Ishikawa (cell line): ENCODE measurements around the gene PSMB5.

ENCODE experiments used
- CEBPB ChIP-seq: IDR thresholded peaks from 2 replicates; pipeline ENCODE4 v1.6.1; 2012
- CREB1 ChIP-seq: IDR thresholded peaks from 2 replicates; pipeline ENCODE4 v1.6.1; 2012; ENCODE audit warnings: low read depth
- EGR1 ChIP-seq: IDR thresholded peaks from 2 replicates; pipeline ENCODE4 v1.6.1; 2012
- EP300 ChIP-seq: IDR thresholded peaks from 2 replicates; pipeline ENCODE4 v1.6.1; 2012; ENCODE audit warnings: borderline replicate concordance
- FOXM1 ChIP-seq: IDR thresholded peaks from 2 replicates; pipeline ENCODE4 v1.6.1; 2012; ENCODE audit warnings: low read depth, borderline replicate concordance
- RAD21 ChIP-seq: IDR thresholded peaks from 2 replicates; pipeline ENCODE4 v1.6.1; 2012; ENCODE audit warnings: low read depth
- TAF1 ChIP-seq: IDR thresholded peaks from 2 replicates; pipeline ENCODE4 v1.6.1; 2012; ENCODE audit warnings: low read depth, mild to moderate bottlenecking
- TEAD4 ChIP-seq: IDR thresholded peaks from 2 replicates; pipeline ENCODE4 v1.6.1; 2012
- YY1 ChIP-seq: IDR thresholded peaks from 2 replicates; pipeline ENCODE4 v1.6.1; 2012; ENCODE audit warnings: low read depth
- ZBTB7A ChIP-seq: IDR thresholded peaks from 2 replicates; pipeline ENCODE4 v1.6.1; 2012; ENCODE audit warnings: low read depth
- TF ChIP-seq, protein P1 (sequence below): IDR thresholded peaks from 2 replicates; pipeline ENCODE4 v1.6.1; 2012; ENCODE audit warnings: low read depth, mild to moderate bottlenecking
- TF ChIP-seq, protein P2 (sequence below): IDR thresholded peaks from 2 replicates; pipeline ENCODE4 v1.6.1; 2012
- TF ChIP-seq, protein P3 (sequence below): IDR thresholded peaks from 2 replicates; pipeline ENCODE4 v1.6.1; 2012

DNA sequence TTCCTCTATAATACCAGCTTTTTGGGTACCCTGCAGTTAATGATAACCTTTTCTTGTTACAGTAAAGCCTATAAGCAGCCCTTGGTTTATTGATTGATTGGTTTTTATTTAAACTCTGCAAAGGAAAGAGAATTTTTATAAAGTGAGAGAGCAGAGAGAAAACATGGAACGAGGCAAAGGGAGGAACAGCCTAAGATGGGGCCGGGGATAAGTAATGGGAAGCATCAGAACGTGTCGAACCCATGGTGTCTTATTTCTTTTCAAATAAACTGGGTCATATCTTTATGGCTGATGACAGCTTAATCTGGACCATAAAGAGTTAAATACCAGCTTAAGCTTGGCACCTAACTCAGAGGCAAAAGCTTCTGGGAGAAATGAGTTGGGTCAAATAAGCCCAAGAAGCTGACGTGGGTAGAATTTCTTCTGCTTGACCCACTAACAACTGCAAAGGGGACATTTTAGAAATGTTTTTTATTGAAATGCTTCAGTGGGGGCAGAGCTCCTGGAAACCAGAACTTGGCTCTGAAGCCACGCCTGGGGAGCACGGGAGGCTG lies 12.7 kb downstream of the PSMB5 start:
- TF ChIP-seq, protein P1, sequence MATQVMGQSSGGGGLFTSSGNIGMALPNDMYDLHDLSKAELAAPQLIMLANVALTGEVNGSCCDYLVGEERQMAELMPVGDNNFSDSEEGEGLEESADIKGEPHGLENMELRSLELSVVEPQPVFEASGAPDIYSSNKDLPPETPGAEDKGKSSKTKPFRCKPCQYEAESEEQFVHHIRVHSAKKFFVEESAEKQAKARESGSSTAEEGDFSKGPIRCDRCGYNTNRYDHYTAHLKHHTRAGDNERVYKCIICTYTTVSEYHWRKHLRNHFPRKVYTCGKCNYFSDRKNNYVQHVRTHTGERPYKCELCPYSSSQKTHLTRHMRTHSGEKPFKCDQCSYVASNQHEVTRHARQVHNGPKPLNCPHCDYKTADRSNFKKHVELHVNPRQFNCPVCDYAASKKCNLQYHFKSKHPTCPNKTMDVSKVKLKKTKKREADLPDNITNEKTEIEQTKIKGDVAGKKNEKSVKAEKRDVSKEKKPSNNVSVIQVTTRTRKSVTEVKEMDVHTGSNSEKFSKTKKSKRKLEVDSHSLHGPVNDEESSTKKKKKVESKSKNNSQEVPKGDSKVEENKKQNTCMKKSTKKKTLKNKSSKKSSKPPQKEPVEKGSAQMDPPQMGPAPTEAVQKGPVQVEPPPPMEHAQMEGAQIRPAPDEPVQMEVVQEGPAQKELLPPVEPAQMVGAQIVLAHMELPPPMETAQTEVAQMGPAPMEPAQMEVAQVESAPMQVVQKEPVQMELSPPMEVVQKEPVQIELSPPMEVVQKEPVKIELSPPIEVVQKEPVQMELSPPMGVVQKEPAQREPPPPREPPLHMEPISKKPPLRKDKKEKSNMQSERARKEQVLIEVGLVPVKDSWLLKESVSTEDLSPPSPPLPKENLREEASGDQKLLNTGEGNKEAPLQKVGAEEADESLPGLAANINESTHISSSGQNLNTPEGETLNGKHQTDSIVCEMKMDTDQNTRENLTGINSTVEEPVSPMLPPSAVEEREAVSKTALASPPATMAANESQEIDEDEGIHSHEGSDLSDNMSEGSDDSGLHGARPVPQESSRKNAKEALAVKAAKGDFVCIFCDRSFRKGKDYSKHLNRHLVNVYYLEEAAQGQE = no peak
- TF ChIP-seq, protein P2, sequence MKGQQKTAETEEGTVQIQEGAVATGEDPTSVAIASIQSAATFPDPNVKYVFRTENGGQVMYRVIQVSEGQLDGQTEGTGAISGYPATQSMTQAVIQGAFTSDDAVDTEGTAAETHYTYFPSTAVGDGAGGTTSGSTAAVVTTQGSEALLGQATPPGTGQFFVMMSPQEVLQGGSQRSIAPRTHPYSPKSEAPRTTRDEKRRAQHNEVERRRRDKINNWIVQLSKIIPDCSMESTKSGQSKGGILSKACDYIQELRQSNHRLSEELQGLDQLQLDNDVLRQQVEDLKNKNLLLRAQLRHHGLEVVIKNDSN = no peak
- TF ChIP-seq EP300 (no peak), TAF1 (no peak), ZBTB7A (no peak), TEAD4 (no peak), CEBPB (no peak), EGR1 (no peak), YY1 (no peak), CREB1 (no peak), FOXM1 (no peak), RAD21 (no peak)
- TF ChIP-seq, protein P3, sequence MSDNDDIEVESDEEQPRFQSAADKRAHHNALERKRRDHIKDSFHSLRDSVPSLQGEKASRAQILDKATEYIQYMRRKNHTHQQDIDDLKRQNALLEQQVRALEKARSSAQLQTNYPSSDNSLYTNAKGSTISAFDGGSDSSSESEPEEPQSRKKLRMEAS = no peak
